ENCODE results near the gene PXDN. TPM values are rescaled to one million over a fixed set of nuclear protein-coding genes. Genes with fewer than 3 reads are reported as not detected.
"Not testable (repeated sequence)": the region's sequence is repeated elsewhere in the genome, so short reads cannot be mapped to it uniquely, and the experiment has no call there.

Gene PXDN
- total and polyA plus RNA-seq, 2 of the 4 experiments (the other 2 are of a cell fraction) = 153 to 332 TPM

GRCh38 chr2:1757146-1757545 lies 12.8 kb upstream of the PXDN start:
- H4K20me1 ChIP-seq (ENCODE audit: insufficient read depth, low read length); H2AK9ac ChIP-seq (replicated peaks; ENCODE audit: low read depth, low read length, poor library complexity); H2BK5ac ChIP-seq (ENCODE audit: low read depth, low read length, poor library complexity, severe bottlenecking); H3K4me2 ChIP-seq (ENCODE audit: low read depth, low read length); H3K4me3 ChIP-seq (ENCODE audit: insufficient read depth, low read depth, low read length); H2AFZ ChIP-seq (replicated peaks; ENCODE audit: low read length, poor library complexity); H3K56ac ChIP-seq (ENCODE audit: extremely low read depth, insufficient read depth, low read length); H4K5ac ChIP-seq (ENCODE audit: low read depth, low read length); DNase-seq; BruUV-seq (replicated peaks); H3K9ac ChIP-seq (ENCODE audit: low read depth, low read length); ATAC-seq (ENCODE audit: low read depth); H3K18ac ChIP-seq (ENCODE audit: low read depth, low read length); H3K27ac ChIP-seq (ENCODE audit: insufficient read depth, low read length); dilution Hi-C loops (cut with HindIII; ENCODE audit: low sequenced_read_pairs, unreplicated experiment); H3K36me3 ChIP-seq (ENCODE audit: control insufficient read depth, insufficient read depth, low read length); H3K23ac ChIP-seq (ENCODE audit: low read depth, low read length); H3K27me3 ChIP-seq (ENCODE audit: control insufficient read depth, insufficient read depth, low read length); H3K9me3 ChIP-seq (ENCODE audit: control insufficient read depth, insufficient read depth, low read length); intact Hi-C loops (cut with micrococcal nuclease); POLR2A ChIA-PET (ENCODE audit: unreplicated experiment): not testable (repeated sequence)
- Histone ChIP-seq H3K9me1 (ENCODE audit: insufficient read depth, low read length) (peaks cover 17% of the 10 kb centered on the region), H2BK120ac (ENCODE audit: low read depth, low read length) (peak overlapping the region; percentile 9), H2BK20ac (ENCODE audit: low read depth, low read length) (peak overlapping the region; percentile 65; the same call in 1 of the 2 replicates), H3K14ac (replicated peaks; ENCODE audit: low read depth, low read length) (peak overlapping the region; percentile 13; the same call in 1 of the 2 replicates), H3K4me1 (ENCODE audit: control insufficient read depth, insufficient read depth, low read length) (peaks cover 23% of the 10 kb centered on the region), H3K4ac (ENCODE audit: low read depth, low read length) (peak overlapping the region; percentile 55), H3K79me1 (ENCODE audit: low read depth in 1 of 2, low read length in 2 of 2) (peaks cover 0 to 12% of the 10 kb centered on the region in 2 experiments; a peak in 2 of 4 replicates), H2AK5ac (ENCODE audit: low read depth, low read length) (peak overlapping the region; percentile 70; the same call in 1 of the 2 replicates), H4K91ac (ENCODE audit: insufficient read depth, low read depth, low read length) (peak overlapping the region; percentile 13), H4K8ac (ENCODE audit: low read depth in 2 of 2, low read length in 2 of 2) (peak overlapping the region in 1 of 2 experiments; percentile 46; a peak in 1 of 4 replicates), H2BK15ac (ENCODE audit: low read depth, low read length) (peak overlapping the region; percentile 21; the same call in 1 of the 3 replicates)
- 80% methylated on average over 1 of the region's 12 CpGs; no CpG with 5 or more reads in 1 of the 2 experiments for WGBS, 2 experiments (ENCODE audit: extremely low coverage in 2 of 2, insufficient read length in 1 of 2)
- CTCF ChIA-PET = interaction anchor here (1.4 kb wide), 1 partner anchor 13 kb away, joined by 8 read pairs; no protein-coding TSS in a partner anchor
- in situ Hi-C loops (cut with MboI; ENCODE audit: low sequenced_read_pairs) = loop anchor here (25.0 kb wide), 1 partner anchor 170 kb away; no protein-coding TSS in a partner anchor
